Testis (tissue), 3 donors: ENCODE measurements around the gene NCMAP. TPM values are rescaled to one million over a fixed set of nuclear protein-coding genes. Genes with fewer than 3 reads are reported as not detected.

Experiments used
- DNase-seq: peaks from one replicate; pipeline ENCODE4 v3.0.0-alpha.2; 2019
- H3K27ac ChIP-seq, 2 donors: fragments of 200-600 bp; sonication (generic); one replicate each; pipeline ENCODE4 v1.5.1; 2019
- H3K27me3 ChIP-seq: fragments of 200-600 bp; sonication (generic); one replicate; pipeline ENCODE4 v1.5.1; 2019
- H3K36me3 ChIP-seq: fragments of 200-600 bp; sonication (generic); one replicate; pipeline ENCODE4 v1.5.1; 2017; ENCODE audit warnings: low read depth; ENCODE audit errors: missing control alignments
- H3K4me1 ChIP-seq: fragments of 200-600 bp; sonication (generic); one replicate; pipeline ENCODE4 v1.5.1; 2019
- H3K4me3 ChIP-seq, 2 donors: fragments of 200-600 bp; sonication (generic); one replicate each; pipeline ENCODE4 v1.5.1; 2017 to 2019
- H3K9me3 ChIP-seq: fragments of 200-600 bp; sonication (generic); one replicate; pipeline ENCODE4 v1.5.1; 2017
- POLR2A ChIP-seq: fragments of 450-650 bp; IDR thresholded peaks from one replicate; pipeline ENCODE4 v1.6.1; 2017; ENCODE audit warnings: antibody characterized with exemption, mild to moderate bottlenecking, moderate library complexity
- WGBS, 2 donors: methylation state at CpG; one replicate each; pipeline ENCODE4 v1.1.5; 2018; 5-methylcytosine and 5-hydroxymethylcytosine counted together
- intact Hi-C: fragments of 100-400 bp; cut with DNase I; formaldehyde crosslinking; loops from one replicate; pipeline ENCODE4 v1.15.1; 2023; ENCODE audit warnings: low total_unique reads
- polyA plus RNA-seq: library from polyadenylated mRNA; stranded (reverse); fragments of 350-450 nt; fragmentation: Illumina TruSeq; extraction: RNeasy Lipid Tissue Mini Kit (QIAGEN cat#74804); gene quantifications from one replicate; pipeline ENCODE4 v1.2.3, GENCODE V29; 2014; ENCODE audit warnings: low read depth, low replicate concordance; ENCODE audit not compliant: insufficient read depth
- total RNA-seq, 2 donors: library from RNA; depleted of rRNA; stranded (reverse); fragments of >200 nt; gene quantifications; one replicate each; pipeline ENCODE4 v1.2.3, GENCODE V29; 2016
- TF ChIP-seq, protein P1 (sequence below), 3 experiments: fragments of 450-650 bp in 2 of 3; fragments of 200-600 bp in 1 of 3; sonication (generic) in 1 of 3; IDR thresholded peaks; one replicate each; pipeline ENCODE4 v1.5.1; 2016 to 2019; ENCODE audit warnings: antibody characterized with exemption in 3 of 3, mild to moderate bottlenecking in 2 of 3, moderate library complexity in 1 of 3

Gene NCMAP
- total and polyA plus RNA-seq, 3 donors from 2014 or later: 0.24 to 1.1 (median 0.26) TPM

DNA sequence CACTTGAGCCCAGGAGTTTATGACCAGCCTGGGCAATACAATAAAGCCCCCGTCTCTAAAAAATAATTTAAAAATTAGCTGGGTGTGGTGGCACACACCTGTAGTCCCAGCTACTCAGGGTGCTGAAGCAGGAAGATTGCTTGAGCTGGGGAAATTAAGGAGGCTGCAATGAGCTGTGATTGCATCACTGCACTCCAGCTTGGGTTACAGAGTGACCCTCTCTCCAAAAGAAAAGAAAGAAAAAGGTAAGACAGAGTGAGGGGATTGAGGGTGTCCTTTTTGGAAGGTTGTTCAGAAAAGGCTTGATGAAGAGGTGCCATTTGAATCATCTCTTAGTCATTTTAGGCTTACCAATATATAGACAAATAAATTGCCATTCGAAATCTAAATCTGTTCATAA is 83.2 kb downstream of the NCMAP start:
- Histone ChIP-seq H3K27me3 (no peaks in the 10 kb centered on the region), H3K36me3 (no peaks in the 10 kb centered on the region), H3K27ac (no peak overlapping the region), H3K9me3 (no peaks in the 10 kb centered on the region), H3K4me1 (peaks cover 8% of the 10 kb centered on the region), H3K4me3 (no peak overlapping the region)
- TF ChIP-seq, protein P1, sequence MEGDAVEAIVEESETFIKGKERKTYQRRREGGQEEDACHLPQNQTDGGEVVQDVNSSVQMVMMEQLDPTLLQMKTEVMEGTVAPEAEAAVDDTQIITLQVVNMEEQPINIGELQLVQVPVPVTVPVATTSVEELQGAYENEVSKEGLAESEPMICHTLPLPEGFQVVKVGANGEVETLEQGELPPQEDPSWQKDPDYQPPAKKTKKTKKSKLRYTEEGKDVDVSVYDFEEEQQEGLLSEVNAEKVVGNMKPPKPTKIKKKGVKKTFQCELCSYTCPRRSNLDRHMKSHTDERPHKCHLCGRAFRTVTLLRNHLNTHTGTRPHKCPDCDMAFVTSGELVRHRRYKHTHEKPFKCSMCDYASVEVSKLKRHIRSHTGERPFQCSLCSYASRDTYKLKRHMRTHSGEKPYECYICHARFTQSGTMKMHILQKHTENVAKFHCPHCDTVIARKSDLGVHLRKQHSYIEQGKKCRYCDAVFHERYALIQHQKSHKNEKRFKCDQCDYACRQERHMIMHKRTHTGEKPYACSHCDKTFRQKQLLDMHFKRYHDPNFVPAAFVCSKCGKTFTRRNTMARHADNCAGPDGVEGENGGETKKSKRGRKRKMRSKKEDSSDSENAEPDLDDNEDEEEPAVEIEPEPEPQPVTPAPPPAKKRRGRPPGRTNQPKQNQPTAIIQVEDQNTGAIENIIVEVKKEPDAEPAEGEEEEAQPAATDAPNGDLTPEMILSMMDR (IDR thresholded peaks at IDR 0.05): no peak
- no peak for TF ChIP-seq POLR2A
- WGBS, 2 donors: 87 to 93% methylated on average over 2 of the region's 2 CpGs
- intact Hi-C loops: no loop called here
- no peak for DNase-seq

DNA sequence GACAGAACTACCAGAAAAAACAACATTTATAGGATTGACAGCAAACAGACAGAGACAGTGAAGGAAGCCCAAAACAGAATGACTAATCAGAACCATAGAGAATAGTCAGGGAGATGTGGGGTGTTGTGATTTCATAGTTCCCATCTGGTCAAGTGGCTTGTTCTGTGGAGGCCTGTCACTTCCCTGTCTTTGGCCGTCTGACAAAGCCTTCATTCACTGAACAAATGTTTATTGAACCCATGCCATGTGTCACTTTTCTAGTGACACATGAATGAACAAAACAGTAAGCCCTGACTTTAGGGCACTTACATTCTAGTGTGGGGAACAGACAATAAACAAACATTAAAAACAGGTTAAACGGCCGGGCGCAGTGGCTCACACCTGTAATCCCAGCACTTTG is 84.0 kb downstream of the NCMAP start:
- DNase-seq: no peak
- intact Hi-C loops: no loop called here
- Histone ChIP-seq H3K9me3 (no peaks in the 10 kb centered on the region), H3K27ac (no peak overlapping the region), H3K27me3 (no peaks in the 10 kb centered on the region), H3K4me3 (no peak overlapping the region), H3K4me1 (peaks cover 16% of the 10 kb centered on the region), H3K36me3 (no peaks in the 10 kb centered on the region)
- TF ChIP-seq, protein P1 (IDR thresholded peaks at IDR 0.05): no peak
- TF ChIP-seq POLR2A: no peak
- 75 to 83% methylated on average over 4 of the region's 4 CpGs for WGBS, 2 donors

DNA sequence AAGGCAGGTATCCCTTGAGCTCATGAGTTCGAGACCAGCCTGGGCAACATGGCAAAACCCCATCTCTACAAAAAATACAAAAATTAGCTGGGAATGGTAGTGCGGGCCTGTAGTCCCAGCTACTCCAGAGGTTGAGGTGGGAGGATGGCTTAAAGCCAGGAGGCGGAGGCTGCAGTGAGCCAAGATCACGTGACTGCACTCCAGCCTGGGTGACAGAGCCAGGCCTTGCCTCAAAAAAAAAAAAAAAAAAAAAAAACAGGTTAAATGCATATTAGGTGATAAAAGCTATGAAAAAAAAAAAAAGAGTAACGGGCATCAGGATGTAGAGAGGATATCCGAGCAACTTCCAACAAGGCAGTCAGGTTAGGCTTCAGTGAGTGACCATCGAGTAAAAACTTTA is 84.4 kb downstream of the NCMAP start:
- intact Hi-C loops: no loop called here
- peak; percentile 65 for DNase-seq
- WGBS, 2 donors: 54 to 66% methylated on average over 7 of the region's 7 CpGs
- Histone ChIP-seq H3K27me3 (no peaks in the 10 kb centered on the region), H3K4me1 (peaks cover 19% of the 10 kb centered on the region), H3K9me3 (no peaks in the 10 kb centered on the region), H3K4me3 (no peak overlapping the region), H3K36me3 (no peaks in the 10 kb centered on the region), H3K27ac (no peak overlapping the region)
- TF ChIP-seq POLR2A: no peak
- TF ChIP-seq, protein P1 (IDR thresholded peaks at IDR 0.05): no peak

DNA sequence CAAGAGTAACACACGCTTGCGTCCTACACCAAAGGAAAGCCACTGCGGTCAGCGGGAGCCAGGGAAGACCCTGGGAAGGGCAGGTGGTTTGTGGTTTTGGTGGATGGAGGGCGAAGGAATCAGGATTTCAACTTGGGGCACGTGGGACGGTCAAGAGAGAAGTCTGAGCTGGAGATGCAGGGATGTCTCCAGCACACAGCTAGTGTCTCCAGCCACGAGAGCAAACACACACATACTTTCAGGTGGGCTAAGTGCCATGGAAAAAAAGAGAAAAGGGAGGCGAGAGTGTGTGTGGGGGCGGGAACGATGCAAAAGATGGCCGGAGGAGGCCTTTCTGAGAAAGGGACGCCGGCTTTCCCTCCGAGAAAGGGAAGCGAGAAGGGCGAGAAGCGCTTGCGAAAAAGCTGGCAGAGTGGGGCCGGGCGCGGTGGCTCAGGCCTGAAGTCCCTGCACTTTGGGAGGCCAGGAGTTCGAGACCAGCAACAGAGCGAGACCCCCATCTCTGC is 85.8 kb downstream of the NCMAP start:
- WGBS, 2 donors: 6 to 12% methylated on average over 24 of the region's 24 CpGs
- intact Hi-C loops: no loop called here
- peak; percentile 47 for DNase-seq

More for the DNA sequence above, 85.8 kb downstream of the NCMAP start:
- TF ChIP-seq POLR2A: no peak
- TF ChIP-seq, protein P1 (IDR thresholded peaks at IDR 0.05): no peak
- Histone ChIP-seq H3K36me3 (no peaks in the 10 kb centered on the region), H3K4me1 (peaks cover 20% of the 10 kb centered on the region), H3K9me3 (no peaks in the 10 kb centered on the region), H3K27ac (peak overlapping the region; percentile 95 to 97), H3K4me3 (peak overlapping the region; percentile 97 to 99), H3K27me3 (no peaks in the 10 kb centered on the region)
